AG04449 (cell line): ENCODE data around the gene PPDPF.

Experiments used
- CTCF ChIA-PET: fragments of 350-600 bp; formaldehyde crosslinking; extraction: SDS; loops from one replicate; lab custom pipeline; 2021; ENCODE audit warnings: antibody characterized with exemption; lab: Yijun Ruan, JAX
- POLR2A ChIA-PET: fragments of 400-600, 350-600 bp; formaldehyde crosslinking; extraction: SDS; loops from one replicate; lab custom pipeline; 2020; ENCODE audit warnings: antibody characterized with exemption, inconsistent platforms; lab: Yijun Ruan, JAX
- DNase-seq: peaks from one replicate; pipeline ENCODE4 v3.0.0-alpha.2; 2010; ENCODE audit warnings: low read depth, low spot score
- H3K4me3 ChIP-seq: 2 replicates; pipeline ENCODE4 v1.5.1; 2011; ENCODE audit warnings: low read depth, mild to moderate bottlenecking, control low read depth, low read length
- CTCF ChIP-seq: IDR thresholded peaks from one replicate; pipeline ENCODE4 v1.5.1; 2011; ENCODE audit warnings: mild to moderate bottlenecking, moderate library complexity, low read length, control low read depth, inconsistent platforms; ENCODE audit not compliant: insufficient read depth; ENCODE audit errors: missing control alignments

Gene PPDPF

GRCh38 chr20:63481503-63481902, 39.1 kb upstream of the PPDPF start:
- CTCF ChIA-PET, result interaction anchor here (1.1 to 2.7 kb wide), 2 partner anchors 15 to 258 kb away, joined by 3 to 11 read pairs; no protein-coding TSS in a partner anchor
- POLR2A ChIA-PET, result no interaction called here

GRCh38 chr20:63482021-63482587, 38.5 kb upstream of the PPDPF start:
- ChIA-PET CTCF (interaction anchor here (1.1 to 2.7 kb wide), 2 partner anchors 14 to 259 kb away, joined by 3 to 11 read pairs; no protein-coding TSS in a partner anchor), POLR2A (no interaction called here)
- no peak for DNase-seq
- H3K4me3 ChIP-seq, result no peak overlapping the region
- TF ChIP-seq CTCF, result no peak

More at GRCh38 chr20:63481503-63481902, 39.1 kb upstream of the PPDPF start:
- no peak for TF ChIP-seq CTCF
- no peak overlapping the region for H3K4me3 ChIP-seq
- no peak for DNase-seq

- POLR2A ChIA-PET, result no interaction called here
- DNase-seq, result no peak
- CTCF ChIA-PET, result interaction anchor here (2.2 kb wide), 1 partner anchor 12 kb away, joined by 12 read pairs; no protein-coding TSS in a partner anchor
- no peak for TF ChIP-seq CTCF
- H3K4me3 ChIP-seq, result no peak overlapping the region
These were observed 36.7 kb upstream of the PPDPF start for GRCh38 chr20:63483834-63484233.

- ChIA-PET CTCF (interaction anchor here (0.7 to 2.2 kb wide), 2 partner anchors 12 to 176 kb away, joined by 3 to 12 read pairs; no protein-coding TSS in a partner anchor), POLR2A (no interaction called here)
- TF ChIP-seq CTCF, result no peak
- DNase-seq, result no peak
- no peak overlapping the region for H3K4me3 ChIP-seq
These were observed 36.3 kb upstream of the PPDPF start for GRCh38 chr20:63484236-63484635.

- ChIA-PET POLR2A (no interaction called here), CTCF (interaction anchor here (0.7 to 2.2 kb wide), 2 partner anchors 11 to 176 kb away, joined by 3 to 12 read pairs; no protein-coding TSS in a partner anchor)
- no peak overlapping the region for H3K4me3 ChIP-seq
- no peak for DNase-seq
- no peak for TF ChIP-seq CTCF
These were observed 35.7 kb upstream of the PPDPF start for GRCh38 chr20:63484651-63485403.

GRCh38 chr20:63486300-63486855, 34.2 kb upstream of the PPDPF start:
- no peak for TF ChIP-seq CTCF
- ChIA-PET CTCF (no interaction called here), POLR2A (no interaction called here)
- no peak for DNase-seq
- no peak overlapping the region for H3K4me3 ChIP-seq
